IPS DF 6.9 (cell line): ENCODE data around the gene ZMYM2.

ENCODE experiments used
- DNase-seq: peaks from one replicate; pipeline ENCODE4 v3.0.0-alpha.2; 2013; ENCODE audit warnings: low read depth, low spot score
- H3K27ac ChIP-seq: one replicate; pipeline ENCODE4 v1.5.1; 2013; ENCODE audit warnings: low read length, control low read depth
- H3K27me3 ChIP-seq: 2 replicates; pipeline ENCODE4 v1.6.1; 2013; ENCODE audit warnings: mild to moderate bottlenecking, low read length; ENCODE audit not compliant: control insufficient read depth, insufficient read depth
- H3K36me3 ChIP-seq: 2 replicates; pipeline ENCODE4 v1.6.1; 2013; ENCODE audit warnings: low read length; ENCODE audit not compliant: control insufficient read depth, insufficient read depth
- H3K4me1 ChIP-seq: 2 replicates; pipeline ENCODE4 v1.6.1; 2013; ENCODE audit warnings: low read length; ENCODE audit not compliant: control insufficient read depth, insufficient read depth
- H3K4me3 ChIP-seq: 2 replicates; pipeline ENCODE4 v1.5.1; 2013; ENCODE audit warnings: mild to moderate bottlenecking, low read length
- H3K9me3 ChIP-seq: 2 replicates; pipeline ENCODE4 v1.6.1; 2013; ENCODE audit warnings: low read length, inconsistent platforms; ENCODE audit not compliant: control insufficient read depth, insufficient read depth
- WGBS: extraction: QIAGEN DNeasy Blood & Tissue Kit; methylation state at CpG from one replicate; pipeline ENCODE4 v1.1.7; 2013; ENCODE audit warnings: mixed read lengths, missing lambda C conversion rate; ENCODE audit not compliant: insufficient read length, insufficient coverage; 5-methylcytosine and 5-hydroxymethylcytosine counted together

The ZMYM2 gene

DNA sequence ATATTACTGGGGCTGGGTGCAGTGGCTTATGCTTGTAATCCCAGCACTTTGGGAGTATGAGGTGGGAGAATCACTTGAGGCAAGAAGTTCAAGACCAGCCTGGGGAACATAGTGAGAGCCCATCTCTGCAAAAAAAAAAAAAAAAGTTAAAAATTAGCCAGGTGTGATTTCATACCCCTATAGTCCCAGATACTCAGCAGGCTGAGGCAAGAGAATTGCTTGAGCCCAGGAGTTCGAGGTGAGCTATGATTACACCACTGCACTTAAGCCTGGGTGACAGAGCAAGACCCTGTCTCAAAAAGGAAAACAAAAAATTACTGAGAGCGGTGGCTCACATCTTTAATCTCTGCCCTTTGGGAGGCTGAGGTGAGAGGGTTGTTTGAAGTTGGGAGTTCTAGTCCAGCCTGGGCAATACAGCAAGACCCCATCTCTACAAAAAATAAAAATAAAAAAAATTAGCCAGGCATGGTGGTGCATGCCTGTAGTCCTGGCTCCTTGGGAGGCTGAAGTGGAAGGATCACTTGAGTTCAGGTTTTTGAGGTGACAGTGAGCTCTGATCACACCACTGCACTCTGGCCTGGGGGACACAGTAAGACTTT is 87.5 kb downstream of the ZMYM2 start:
- DNase-seq: no peak
- no CpG with 5 or more reads among the region's 2 CpGs for WGBS
- peaks cover 2% of the 10 kb centered on the region for H3K36me3 ChIP-seq

DNA sequence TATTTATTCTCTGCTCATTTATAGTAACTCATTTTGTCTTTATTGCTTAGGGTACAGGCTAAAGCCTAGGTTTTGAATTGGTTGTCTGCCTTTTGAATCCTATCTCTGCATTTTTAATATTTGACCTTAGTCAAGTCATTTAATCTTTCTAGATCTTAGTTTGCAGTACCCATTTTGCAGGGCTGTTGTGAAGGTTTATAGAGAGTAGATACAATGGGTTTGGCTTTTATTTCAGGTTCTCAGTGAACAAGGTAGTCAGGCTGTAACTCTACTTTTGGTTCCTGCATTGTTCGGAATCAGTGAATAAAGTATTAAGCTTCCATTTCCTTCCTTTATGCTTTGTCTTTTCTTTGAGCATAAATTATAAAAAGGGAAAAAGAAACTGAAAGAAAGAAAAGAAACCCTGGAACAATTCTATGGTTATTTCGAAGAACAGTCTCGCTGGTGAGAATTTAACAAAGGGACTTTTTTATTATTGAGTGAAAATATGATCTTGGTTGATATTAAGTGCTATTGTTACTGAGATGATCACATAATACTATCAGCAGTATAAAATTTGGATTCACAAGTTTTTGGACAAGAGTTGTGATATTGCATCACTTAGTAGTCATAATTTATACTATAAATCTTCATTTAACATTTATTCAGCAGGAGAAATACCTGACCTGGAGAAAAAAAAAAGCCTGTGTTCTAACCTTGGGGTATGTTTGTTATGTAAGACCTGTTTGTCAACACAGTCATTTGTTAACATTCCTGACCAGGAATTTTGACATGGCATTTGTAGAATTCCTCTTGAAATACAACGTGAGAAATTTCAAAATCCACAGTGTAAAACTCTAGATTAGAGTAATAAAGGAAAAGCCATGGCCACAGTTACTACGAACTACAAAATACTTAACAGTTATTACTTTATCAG is 91.3 kb downstream of the ZMYM2 start:
- DNase-seq: no peak
- Histone ChIP-seq H3K27ac (no peak overlapping the region), H3K27me3 (no peaks in the 10 kb centered on the region), H3K36me3 (no peaks in the 10 kb centered on the region), H3K4me1 (no peaks in the 10 kb centered on the region), H3K9me3 (no peaks in the 10 kb centered on the region), H3K4me3 (no peak overlapping the region)
- WGBS: no CpG with 5 or more reads among the region's 5 CpGs

More for the DNA sequence above, 87.5 kb downstream of the ZMYM2 start:
- H3K4me3 ChIP-seq: no peak overlapping the region
- H3K27ac ChIP-seq: no peak overlapping the region
- no peaks in the 10 kb centered on the region for H3K9me3 ChIP-seq
- H3K4me1 ChIP-seq: no peaks in the 10 kb centered on the region
- H3K27me3 ChIP-seq: no peaks in the 10 kb centered on the region

DNA sequence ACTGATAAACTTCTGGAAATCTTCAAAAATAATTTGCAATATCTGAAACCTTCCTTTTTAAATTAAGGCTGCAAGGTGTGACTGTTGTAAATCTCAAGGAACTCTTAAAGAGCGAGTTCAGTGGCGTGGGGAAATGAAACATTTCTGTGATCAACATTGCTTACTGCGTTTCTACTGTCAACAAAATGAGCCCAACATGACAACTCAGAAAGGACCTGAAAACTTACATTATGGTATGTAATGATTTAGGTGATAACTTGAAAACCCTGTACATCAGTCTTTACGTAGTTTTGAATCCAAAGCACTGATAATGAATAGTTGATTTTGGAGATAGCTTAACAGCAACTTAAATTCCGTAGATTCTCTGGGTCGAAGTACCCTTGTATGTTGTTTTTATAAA is 92.8 kb downstream of the ZMYM2 start:
- H3K4me3 ChIP-seq: no peak overlapping the region
- no peaks in the 10 kb centered on the region for H3K4me1 ChIP-seq
- WGBS: no CpG with 5 or more reads among the region's 6 CpGs
- no peak for DNase-seq
- H3K36me3 ChIP-seq: no peaks in the 10 kb centered on the region
- H3K27ac ChIP-seq: no peak overlapping the region
- H3K9me3 ChIP-seq: no peaks in the 10 kb centered on the region
- H3K27me3 ChIP-seq: no peaks in the 10 kb centered on the region

DNA sequence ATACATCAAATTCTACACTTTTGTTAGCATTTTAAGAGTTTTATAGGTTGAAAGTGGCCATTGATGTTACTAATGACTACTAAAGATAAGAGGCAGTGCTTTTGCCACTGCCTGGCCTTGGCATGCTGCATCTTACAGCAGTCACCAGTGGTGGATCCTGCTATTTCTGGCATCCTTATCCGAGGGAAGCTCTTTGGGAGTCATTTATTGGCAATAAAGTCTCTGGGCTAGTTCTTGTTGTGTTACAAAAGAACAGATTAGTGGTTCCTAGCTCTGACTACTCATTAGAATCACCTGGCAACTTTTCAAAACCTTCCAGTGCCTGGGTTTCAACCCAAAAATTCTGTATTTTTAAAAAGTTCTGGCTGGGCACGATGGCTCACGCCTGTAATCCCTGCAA is 94.5 kb downstream of the ZMYM2 start:
- Histone ChIP-seq H3K4me1 (no peaks in the 10 kb centered on the region), H3K36me3 (no peaks in the 10 kb centered on the region), H3K27ac (no peak overlapping the region), H3K4me3 (no peak overlapping the region), H3K27me3 (no peaks in the 10 kb centered on the region), H3K9me3 (no peaks in the 10 kb centered on the region)
- WGBS: no CpG with 5 or more reads among the region's 3 CpGs
- DNase-seq: no peak

- Histone ChIP-seq H3K4me1 (no peaks in the 10 kb centered on the region), H3K4me3 (no peak overlapping the region), H3K27me3 (no peaks in the 10 kb centered on the region), H3K27ac (no peak overlapping the region), H3K36me3 (no peaks in the 10 kb centered on the region), H3K9me3 (no peaks in the 10 kb centered on the region)
- WGBS: no CpG with 5 or more reads among the region's 2 CpGs
- DNase-seq: no peak
Observed at GRCh38 chr13:20053891-20054290, 95.4 kb downstream of the ZMYM2 start.

DNA sequence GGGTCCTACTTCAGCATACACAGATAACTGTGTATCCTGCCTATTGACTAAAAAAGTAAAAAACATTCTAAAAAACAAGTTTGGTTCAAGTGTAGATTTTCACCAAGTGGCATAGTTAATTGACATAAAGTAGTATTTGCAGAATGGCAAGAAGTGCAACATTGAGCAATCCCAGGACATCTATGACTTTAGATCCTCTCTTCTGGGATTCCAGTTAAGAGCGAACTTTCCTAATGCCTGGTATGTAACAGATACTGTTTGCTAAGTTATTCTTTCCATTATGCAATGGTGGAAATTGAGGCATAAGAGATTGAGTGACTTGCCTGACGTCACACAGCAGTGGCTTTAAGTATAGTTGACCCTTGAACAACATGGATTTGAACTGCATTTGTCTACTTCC is 96.1 kb downstream of the ZMYM2 start:
- H3K9me3 ChIP-seq: no peaks in the 10 kb centered on the region
- WGBS: no CpG with 5 or more reads among the region's 2 CpGs
- H3K27me3 ChIP-seq: no peaks in the 10 kb centered on the region
- H3K27ac ChIP-seq: no peak overlapping the region
- DNase-seq: no peak
- H3K36me3 ChIP-seq: peaks cover 3% of the 10 kb centered on the region; the same call in 1 of the 2 replicates
- no peak overlapping the region for H3K4me3 ChIP-seq
- H3K4me1 ChIP-seq: no peaks in the 10 kb centered on the region

DNA sequence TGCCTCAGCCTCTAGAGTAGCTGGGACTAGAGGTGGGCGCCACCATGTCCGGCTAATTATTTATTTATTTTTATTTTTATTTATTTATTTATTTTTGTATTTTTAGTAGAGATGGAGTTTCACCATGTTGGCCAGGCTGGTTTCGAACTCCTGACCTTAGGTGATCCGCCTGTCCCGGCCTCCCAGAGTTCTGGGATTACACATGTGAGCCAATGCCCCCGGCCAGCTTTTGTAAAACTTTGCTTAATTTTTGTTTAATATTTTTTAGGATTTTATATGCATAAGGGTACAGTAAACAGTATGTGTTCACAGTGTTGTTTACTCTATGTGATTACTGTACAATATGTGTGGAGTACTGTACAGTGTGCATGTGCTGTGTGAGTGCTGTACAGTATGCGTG is 98.7 kb downstream of the ZMYM2 start:
- Histone ChIP-seq H3K27me3 (no peaks in the 10 kb centered on the region), H3K4me3 (no peak overlapping the region), H3K4me1 (no peaks in the 10 kb centered on the region), H3K27ac (no peak overlapping the region), H3K36me3 (peaks cover 9% of the 10 kb centered on the region; the same call in 1 of the 2 replicates), H3K9me3 (no peaks in the 10 kb centered on the region)
- WGBS: no CpG with 5 or more reads among the region's 7 CpGs
- no peak for DNase-seq

GRCh38 chr13:20057963-20058362 is 99.4 kb downstream of the ZMYM2 start:
- Histone ChIP-seq H3K27me3 (no peaks in the 10 kb centered on the region), H3K27ac (no peak overlapping the region), H3K36me3 (peaks cover 10% of the 10 kb centered on the region; the same call in 1 of the 2 replicates), H3K4me3 (no peak overlapping the region), H3K4me1 (no peaks in the 10 kb centered on the region), H3K9me3 (no peaks in the 10 kb centered on the region)
- no CpG with 5 or more reads among the region's 1 CpG for WGBS
- DNase-seq: no peak

DNA sequence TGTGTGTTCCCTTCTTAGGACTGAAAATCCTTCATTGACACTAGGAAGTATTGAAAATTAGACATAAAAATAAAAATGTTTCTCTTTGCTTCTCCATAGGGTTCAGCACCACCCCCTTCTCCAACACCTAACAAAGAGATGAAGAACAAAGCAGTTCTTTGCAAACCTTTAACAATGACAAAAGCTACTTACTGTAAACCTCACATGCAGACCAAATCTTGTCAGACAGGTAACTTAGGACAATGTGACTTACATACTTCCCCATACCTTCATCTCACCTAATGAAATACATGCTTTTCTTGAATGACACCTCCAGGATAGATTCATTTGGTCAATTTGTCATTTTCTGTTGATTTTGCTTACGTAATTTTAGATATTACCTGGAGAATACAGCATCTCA is 99.9 kb downstream of the ZMYM2 start:
- H3K4me1 ChIP-seq: no peaks in the 10 kb centered on the region
- no peaks in the 10 kb centered on the region for H3K9me3 ChIP-seq
- WGBS: no CpG with 5 or more reads among the region's 1 CpG
- no peak for DNase-seq
- no peak overlapping the region for H3K27ac ChIP-seq
- no peaks in the 10 kb centered on the region for H3K27me3 ChIP-seq
- no peak overlapping the region for H3K4me3 ChIP-seq
- peaks cover 10% of the 10 kb centered on the region; the same call in 1 of the 2 replicates for H3K36me3 ChIP-seq

DNA sequence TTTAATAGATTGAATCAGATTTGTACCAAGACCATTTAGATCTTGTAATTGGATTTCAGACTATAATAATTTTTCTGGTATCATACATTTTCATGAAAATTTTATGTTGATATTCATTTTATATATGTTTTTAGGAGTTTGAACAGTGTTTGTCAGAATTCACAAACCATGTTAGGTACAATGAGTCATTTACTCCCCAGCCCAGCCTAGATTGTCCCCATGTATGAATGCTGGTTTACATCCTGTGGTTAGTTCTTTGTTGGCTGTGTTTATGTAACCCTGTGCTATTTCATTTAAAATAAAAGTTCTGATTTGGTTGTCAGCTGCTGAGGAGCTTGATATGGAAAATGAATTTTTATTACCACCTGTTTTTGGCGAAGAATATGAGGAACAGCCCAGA is 105.6 kb downstream of the ZMYM2 start:
- Histone ChIP-seq H3K36me3 (peaks cover 13% of the 10 kb centered on the region; the same call in 1 of the 2 replicates), H3K4me3 (no peak overlapping the region), H3K27me3 (no peaks in the 10 kb centered on the region), H3K4me1 (no peaks in the 10 kb centered on the region), H3K9me3 (no peaks in the 10 kb centered on the region), H3K27ac (no peak overlapping the region)
- WGBS: no CpG with 5 or more reads among the region's 1 CpG
- DNase-seq: no peak
